GM21381 (cell line): Measurements from ENCODE around the gene HSDL2.
"Not testable (repeated sequence)": the region's sequence is repeated elsewhere in the genome, so short reads cannot be mapped to it uniquely, and the experiment has no call there.

ENCODE experiments used
- ATAC-seq: cut with Tn5 transposase; IDR thresholded peaks from one replicate; pipeline ENCODE4 v1.9.1; 2021; ENCODE audit warnings: mild to moderate bottlenecking, moderate library complexity; ENCODE audit not compliant: unreplicated experiment

Gene HSDL2

GRCh38 chr9:112494153-112494552, 114.2 kb downstream of the HSDL2 start:
- no peak for ATAC-seq

DNA sequence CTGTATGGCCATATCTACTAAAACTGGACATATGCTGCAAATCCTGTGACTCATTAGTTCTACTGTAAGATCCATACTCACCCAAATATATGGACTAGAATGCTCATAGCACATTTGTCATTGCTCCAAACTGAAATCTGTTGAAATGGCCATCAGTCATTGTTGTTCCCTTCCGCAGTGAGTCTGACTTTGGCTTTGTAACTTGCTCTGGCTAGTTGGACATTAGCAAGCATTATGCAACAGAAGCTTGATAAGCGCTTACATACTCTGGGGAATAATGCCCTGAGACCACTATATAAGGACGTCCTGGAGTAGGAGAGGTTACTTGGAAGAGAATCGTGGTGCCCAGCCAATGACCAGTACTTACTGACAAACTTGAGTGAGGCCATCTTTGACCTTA, 115.7 kb downstream of the HSDL2 start:
- no peak for ATAC-seq

- no peak for ATAC-seq
Observed at GRCh38 chr9:112496074-112496722, 116.3 kb downstream of the HSDL2 start.

DNA sequence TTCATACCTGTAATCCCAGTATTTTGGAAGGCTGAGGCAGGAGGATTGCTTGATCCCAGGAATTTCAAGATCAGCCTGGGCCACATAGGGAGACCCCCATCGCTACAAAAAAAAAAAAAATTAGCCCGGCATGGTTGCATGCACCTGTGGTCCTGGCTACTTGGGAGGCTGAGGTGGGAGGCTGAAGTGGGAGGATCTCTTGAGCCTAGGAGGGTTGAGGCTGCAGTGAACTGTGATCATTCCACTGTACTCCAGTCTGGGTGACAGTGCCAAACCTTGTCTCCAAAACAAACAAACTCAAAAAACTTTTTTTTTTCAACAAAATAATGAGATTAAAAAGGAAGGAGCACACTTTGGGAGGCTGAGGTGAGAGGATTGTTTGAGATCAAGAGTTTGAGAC, 120.9 kb downstream of the HSDL2 start:
- no peak for ATAC-seq

GRCh38 chr9:112501287-112501686, 121.4 kb downstream of the HSDL2 start:
- ATAC-seq = no peak

GRCh38 chr9:112502175-112502946, 122.5 kb downstream of the HSDL2 start:
- no peak for ATAC-seq

- ATAC-seq = no peak
Observed at GRCh38 chr9:112503170-112503569, 123.3 kb downstream of the HSDL2 start.

DNA sequence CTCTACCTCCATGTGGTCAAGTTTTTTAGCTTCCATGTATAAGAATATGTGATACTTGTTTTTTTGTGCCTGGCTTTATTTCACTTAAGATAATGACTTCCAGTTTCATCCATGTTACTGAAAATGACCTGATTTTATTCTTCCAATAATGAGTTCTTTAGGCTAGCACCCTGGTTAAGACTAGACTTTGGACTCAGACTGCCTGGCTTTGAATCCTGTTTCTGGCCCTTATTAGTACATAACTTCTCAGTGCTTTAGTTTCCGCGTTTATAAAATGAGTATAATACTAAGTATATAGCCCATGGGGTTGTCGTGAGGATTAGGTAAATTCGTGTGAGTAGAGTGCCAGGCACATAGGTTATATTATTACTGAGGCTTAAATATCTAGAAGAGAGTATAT, 125.2 kb downstream of the HSDL2 start:
- ATAC-seq = no peak

- ATAC-seq = no peak
Observed at GRCh38 chr9:112505607-112506006, 125.7 kb downstream of the HSDL2 start.

- no peak for ATAC-seq
Observed at GRCh38 chr9:112506571-112506970, 126.7 kb downstream of the HSDL2 start.

DNA sequence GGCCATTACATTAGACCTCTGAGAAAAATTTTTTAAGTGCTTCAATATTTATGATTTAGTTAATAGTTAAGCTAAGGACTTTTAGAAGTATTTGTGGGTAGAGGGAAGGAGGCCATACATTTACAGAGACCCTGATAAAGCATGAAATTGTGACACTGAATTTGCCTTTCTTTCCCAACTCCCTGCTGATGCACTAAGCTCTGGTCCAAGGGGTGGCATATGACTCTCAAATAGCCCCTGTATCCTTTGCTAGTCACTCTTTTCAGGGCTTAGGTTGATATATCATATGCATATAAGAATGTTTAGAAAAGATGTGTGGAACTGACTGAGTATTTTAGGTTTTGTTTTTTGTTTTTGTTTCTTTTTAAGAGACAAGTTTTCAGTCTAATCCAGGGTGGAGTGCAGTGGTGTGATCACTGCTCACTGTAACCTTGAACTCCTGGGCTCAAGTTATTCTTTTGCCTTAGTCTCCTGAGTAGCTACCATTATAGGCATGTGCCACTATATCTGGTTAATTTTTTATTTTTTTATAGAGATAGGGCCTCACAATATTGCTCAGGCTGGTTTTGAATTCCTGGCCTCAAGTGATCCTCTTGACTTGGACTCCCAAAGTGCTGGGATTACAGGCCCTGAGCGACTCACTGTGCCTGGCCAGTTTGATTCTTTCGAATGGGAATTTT, 127.2 kb downstream of the HSDL2 start:
- ATAC-seq = no peak

DNA sequence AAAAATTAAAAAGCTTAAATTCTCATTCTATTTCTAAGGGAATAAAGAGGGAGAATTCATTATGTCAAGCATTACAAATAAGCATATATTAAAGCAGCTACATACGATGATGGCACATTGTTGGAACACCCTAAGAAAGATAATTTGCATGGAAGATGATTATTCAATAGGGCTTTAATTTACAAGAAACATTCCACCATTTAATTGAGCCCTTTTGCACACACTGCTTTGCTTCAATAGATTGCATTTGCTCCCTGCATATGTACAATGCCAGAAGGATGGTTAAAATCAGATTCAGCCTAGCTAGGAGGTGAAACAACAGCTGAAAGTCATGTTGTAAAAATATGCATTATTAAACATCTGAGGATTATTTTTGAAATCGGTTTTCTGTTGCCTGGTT, 128.5 kb downstream of the HSDL2 start:
- ATAC-seq = no peak

DNA sequence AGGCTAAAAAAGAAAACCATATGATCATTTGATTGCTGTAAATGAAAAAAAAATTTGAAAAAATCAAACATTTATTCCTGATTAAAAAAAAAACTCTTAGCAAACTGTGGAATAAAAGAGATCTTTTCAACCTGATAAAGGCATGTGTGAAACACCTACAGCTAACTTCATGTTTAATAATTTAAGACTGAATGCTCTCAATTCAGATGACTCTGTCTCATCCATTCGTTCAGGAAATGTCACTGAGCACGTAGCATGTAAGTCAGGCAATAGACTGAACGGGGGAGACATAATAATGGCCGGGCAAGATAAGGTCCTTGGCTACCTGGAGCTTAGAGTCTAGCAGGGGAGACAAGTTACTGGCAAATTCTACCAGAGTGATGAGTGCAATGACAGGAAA, 132.5 kb downstream of the HSDL2 start:
- ATAC-seq = not testable (repeated sequence)

- no peak for ATAC-seq
Observed at GRCh38 chr9:112516769-112517168, 136.9 kb downstream of the HSDL2 start.

- no peak for ATAC-seq
Observed at GRCh38 chr9:112520069-112520468, 140.2 kb downstream of the HSDL2 start.

DNA sequence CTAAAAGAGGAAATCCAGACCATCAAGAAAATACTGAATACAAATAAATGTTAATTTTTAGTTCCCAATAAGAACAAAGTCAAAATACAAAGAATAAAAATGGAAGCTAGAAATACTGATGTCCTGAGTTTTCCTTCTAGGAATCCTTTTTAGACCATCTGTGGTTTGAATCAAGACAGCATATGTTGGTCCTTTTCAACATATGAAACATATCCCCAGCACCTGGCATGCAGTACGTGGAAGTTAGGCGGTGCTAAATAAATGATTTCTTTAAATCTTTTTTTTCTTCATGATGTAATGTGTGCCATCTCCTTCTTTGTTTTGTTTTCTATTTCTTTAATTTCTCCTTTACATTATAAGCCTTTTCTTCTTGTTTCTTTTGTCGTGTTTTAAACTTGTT, 140.7 kb downstream of the HSDL2 start:
- no peak for ATAC-seq
